Breast epithelium (tissue), 4 donors: ENCODE data around the gene IL20RB. TPM values are rescaled to one million over a fixed set of nuclear protein-coding genes. Genes with fewer than 3 reads are reported as not detected.
"Not testable (repeated sequence)": the region's sequence is repeated elsewhere in the genome, so short reads cannot be mapped to it uniquely, and the experiment has no call there.

Experiments
- DNase-seq, 2 donors: peaks; one replicate each; pipeline ENCODE4 v3.0.0-alpha.2; 2019; ENCODE audit warnings: low spot score in 2 of 2
- H3K27ac ChIP-seq, 2 donors: fragments of 200-600 bp; sonication (generic) in 1 of 2; one replicate each; pipeline ENCODE4 v1.5.1; 2016 to 2019; ENCODE audit warnings: mild to moderate bottlenecking in 1 of 2
- H3K27me3 ChIP-seq, 2 donors: fragments of 200-600 bp; sonication (generic) in 1 of 2; one replicate each; pipeline versions ENCODE4 v1.5.1 to v1.6.0; 2017 to 2019; ENCODE audit warnings: control low read depth in 1 of 2, mild to moderate bottlenecking in 1 of 2
- H3K36me3 ChIP-seq: fragments of 200-600 bp; one replicate; pipeline ENCODE4 v1.5.1; 2019
- H3K4me1 ChIP-seq, 2 donors: fragments of 200-600 bp; sonication (generic); one replicate each; pipeline ENCODE4 v1.5.1; 2016 to 2019; ENCODE audit warnings: control low read depth in 1 of 2
- H3K4me3 ChIP-seq, 3 donors: fragments of 200-600 bp; sonication (generic); 1 replicate in 2 of 3; 2 replicates in 1 of 3; pipeline ENCODE4 v1.5.1; 2016 to 2019; ENCODE audit warnings: mild to moderate bottlenecking in 3 of 3, moderate library complexity in 2 of 3
- H3K9me3 ChIP-seq, 2 donors: fragments of 200-600 bp; sonication (generic) in 1 of 2; one replicate each; pipeline ENCODE4 v1.5.1; 2016 to 2019; ENCODE audit warnings: control low read depth in 1 of 2
- CTCF ChIP-seq, 3 donors: fragments of 450-650 bp; IDR thresholded peaks; one replicate each; pipeline ENCODE4 v1.5.1; 2016 to 2017; ENCODE audit warnings: antibody characterized with exemption in 3 of 3, mild to moderate bottlenecking in 3 of 3, moderate library complexity in 3 of 3
- POLR2A ChIP-seq: fragments of 450-650 bp; IDR thresholded peaks from one replicate; pipeline ENCODE4 v1.6.1; 2016; ENCODE audit warnings: antibody characterized with exemption, mild to moderate bottlenecking, moderate library complexity
- POLR2AphosphoS5 ChIP-seq, 3 donors: sonication (generic); formaldehyde crosslinking; IDR thresholded peaks; one replicate each; pipeline ENCODE4 v1.6.1; 2017; ENCODE audit warnings: antibody characterized with exemption in 3 of 3
- intact Hi-C: fragments of 100-400 bp; cut with DNase I; formaldehyde crosslinking; loops from one replicate; pipeline ENCODE4 v1.15.1; 2023; ENCODE audit warnings: low total_unique reads
- total RNA-seq, 3 donors: library from RNA; depleted of rRNA; stranded (reverse); fragments of >200 nt; gene quantifications; one replicate each; pipeline ENCODE4 v1.1.0, GENCODE V29; 2016

IL20RB gene
- total RNA-seq, 3 donors from 2014 or later: 1.6 to 2.2 (median 1.6) TPM

- no peaks in the 10 kb centered on the region for H3K36me3 ChIP-seq
- no peak overlapping the region for H3K27ac ChIP-seq
- H3K4me1 ChIP-seq: no peaks in the 10 kb centered on the region
- TF ChIP-seq POLR2AphosphoS5 (IDR thresholded peaks at IDR 0.05) (no peak), CTCF (IDR thresholded peaks at IDR 0.05) (no peak), POLR2A (no peak)
- DNase-seq: no peak
- H3K27me3 ChIP-seq: no peaks in the 10 kb centered on the region
- intact Hi-C loops: no loop called here
- H3K4me3 ChIP-seq: no peak overlapping the region
- H3K9me3 ChIP-seq: no peaks in the 10 kb centered on the region
These were observed 24.2 kb downstream of the IL20RB start for GRCh38 chr3:136982033-136982432.

GRCh38 chr3:136982520-136983138 is 24.8 kb downstream of the IL20RB start:
- H3K4me1 ChIP-seq: no peaks in the 10 kb centered on the region
- no peaks in the 10 kb centered on the region for H3K9me3 ChIP-seq
- no peaks in the 10 kb centered on the region for H3K36me3 ChIP-seq
- H3K27me3 ChIP-seq: no peaks in the 10 kb centered on the region
- DNase-seq: no peak
- intact Hi-C loops: no loop called here
- TF ChIP-seq CTCF (IDR thresholded peaks at IDR 0.05): no peak
- TF ChIP-seq POLR2AphosphoS5 (IDR thresholded peaks at IDR 0.05): no peak
- TF ChIP-seq POLR2A: no peak
- no peak overlapping the region for H3K27ac ChIP-seq
- no peak overlapping the region for H3K4me3 ChIP-seq

- no peaks in the 10 kb centered on the region for H3K27me3 ChIP-seq
- TF ChIP-seq CTCF (IDR thresholded peaks at IDR 0.05): no peak
- no peak for TF ChIP-seq POLR2AphosphoS5 (IDR thresholded peaks at IDR 0.05)
- no peak for TF ChIP-seq POLR2A
- no peaks in the 10 kb centered on the region for H3K4me1 ChIP-seq
- DNase-seq: no peak
- intact Hi-C loops: no loop called here
- H3K4me3 ChIP-seq: no peak overlapping the region
- no peaks in the 10 kb centered on the region for H3K36me3 ChIP-seq
- H3K9me3 ChIP-seq: no peaks in the 10 kb centered on the region
- H3K27ac ChIP-seq: no peak overlapping the region
These were observed 27.1 kb downstream of the IL20RB start for GRCh38 chr3:136984837-136985236.

- intact Hi-C loops, H3K27me3 ChIP-seq, H3K4me3 ChIP-seq, H3K9me3 ChIP-seq, H3K27ac ChIP-seq, DNase-seq, H3K36me3 ChIP-seq, H3K4me1 ChIP-seq: not testable (repeated sequence)
These were observed 29.7 kb downstream of the IL20RB start for GRCh38 chr3:136987398-136987980.

GRCh38 chr3:136988651-136989050 is 30.9 kb downstream of the IL20RB start:
- no peak overlapping the region for H3K27ac ChIP-seq
- DNase-seq: no peak
- no peaks in the 10 kb centered on the region for H3K4me1 ChIP-seq
- no peaks in the 10 kb centered on the region for H3K9me3 ChIP-seq
- TF ChIP-seq CTCF (IDR thresholded peaks at IDR 0.05) (no peak), POLR2AphosphoS5 (IDR thresholded peaks at IDR 0.05) (no peak), POLR2A (no peak)
- H3K4me3 ChIP-seq: no peak overlapping the region
- H3K36me3 ChIP-seq: no peaks in the 10 kb centered on the region
- no peaks in the 10 kb centered on the region for H3K27me3 ChIP-seq
- intact Hi-C loops: no loop called here
